Inflammatory macrophage (primary cell): Measurements from ENCODE around the gene C1QTNF3.

Source experiments
- DNase-seq, 2 donors: peaks; one replicate each; pipeline ENCODE4 v3.0.0-alpha.2; 2020 to 2022

The C1QTNF3 gene

GRCh38 chr5:33995865-33996264 lies 47.1 kb downstream of the C1QTNF3 start:
- DNase-seq = peak in 1 of 2 donors; percentile 1

- DNase-seq = no peak
Measured at GRCh38 chr5:33994845-33995244, 48.2 kb downstream of the C1QTNF3 start.

- DNase-seq = no peak
Measured at GRCh38 chr5:33992864-33993263, 50.1 kb downstream of the C1QTNF3 start.

- no peak for DNase-seq
Measured at GRCh38 chr5:33985447-33985846, 57.6 kb downstream of the C1QTNF3 start.

- no peak for DNase-seq
Measured at GRCh38 chr5:33984671-33985124, 58.3 kb downstream of the C1QTNF3 start, which contains the start of gene SLC45A2. TSS of gene SLC45A2 (minus strand) at chr5:33984693. CDS start at chr5:33984583, 110 bp downstream.

- DNase-seq = no peak
Measured at GRCh38 chr5:33984178-33984577, 58.8 kb downstream of the C1QTNF3 start.

GRCh38 chr5:33981408-33982162 lies 61.4 kb downstream of the C1QTNF3 start:
- no peak for DNase-seq

GRCh38 chr5:33980030-33980429 lies 63.0 kb downstream of the C1QTNF3 start:
- no peak for DNase-seq

GRCh38 chr5:33978306-33978705 lies 64.7 kb downstream of the C1QTNF3 start:
- no peak for DNase-seq

- no peak for DNase-seq
Measured at GRCh38 chr5:33976307-33976706, 66.7 kb downstream of the C1QTNF3 start.

- DNase-seq = no peak
Measured at GRCh38 chr5:33975852-33976251, 67.2 kb downstream of the C1QTNF3 start.

- no peak for DNase-seq
Measured at GRCh38 chr5:33973271-33973670, 69.7 kb downstream of the C1QTNF3 start.

GRCh38 chr5:33969572-33970452 lies 73.2 kb downstream of the C1QTNF3 start:
- peak in 1 of 2 donors; percentile 1 for DNase-seq

- no peak for DNase-seq
Measured at GRCh38 chr5:33968211-33969005, 74.6 kb downstream of the C1QTNF3 start.
